AG10803 (cell line): ENCODE data around the gene WIF1.
A peak's percentile ranks its signal among the peaks of the same experiment; 100 is the strongest.

ENCODE experiments used
- DNase-seq: peaks from one replicate; pipeline ENCODE4 v3.0.0; 2010; ENCODE audit warnings: low read depth
- H3K4me3 ChIP-seq: 2 replicates; pipeline ENCODE4 v1.5.1; 2011; ENCODE audit warnings: mild to moderate bottlenecking, low read length, control low read depth
- CTCF ChIP-seq: conservative IDR thresholded peaks from 2 replicates; pipeline ENCODE4 v1.5.1; 2011; ENCODE audit warnings: mild to moderate bottlenecking, low read length, control low read depth, inconsistent platforms

Gene WIF1

DNA sequence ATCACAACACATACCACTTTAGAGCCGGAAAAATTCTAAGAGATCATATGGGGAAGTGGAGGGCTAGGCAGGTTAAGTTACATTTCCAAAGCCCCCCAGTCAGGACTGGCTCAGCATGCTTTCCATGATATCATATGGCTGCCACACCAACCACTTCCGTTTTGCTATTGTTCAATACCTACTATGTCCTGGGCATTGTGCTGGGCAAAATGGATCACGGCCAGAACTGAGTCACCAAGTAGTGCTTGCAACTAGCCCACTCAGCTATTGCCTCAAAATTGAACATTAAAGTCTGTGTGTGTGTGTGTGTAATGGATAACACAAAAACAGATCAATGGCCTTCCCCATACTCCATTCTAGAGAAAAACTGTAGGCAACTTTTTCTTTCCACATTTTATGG, 22.7 kb downstream of the WIF1 start:
- no peak for DNase-seq
- no peak for TF ChIP-seq CTCF
- no peak overlapping the region for H3K4me3 ChIP-seq

DNA sequence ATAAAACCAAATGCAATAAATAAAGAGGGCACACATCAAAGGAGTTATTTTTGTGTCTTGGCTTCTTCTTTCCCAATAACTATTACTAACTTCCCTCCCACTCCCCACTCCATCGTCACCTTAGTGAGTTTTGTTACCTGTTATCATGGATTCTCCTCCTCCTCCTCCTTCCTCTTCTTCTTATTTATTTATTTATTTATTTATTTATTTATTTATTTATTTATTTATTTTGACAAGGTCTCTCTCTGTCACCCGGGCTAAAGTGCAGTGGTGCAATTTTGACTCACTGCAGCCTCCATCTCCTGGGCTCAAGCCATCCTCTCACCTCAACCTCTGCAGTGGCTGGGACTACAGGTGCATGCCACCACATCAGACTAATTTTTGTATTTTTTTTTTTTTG, 26.4 kb downstream of the WIF1 start:
- no peak overlapping the region for H3K4me3 ChIP-seq
- TF ChIP-seq CTCF = no peak
- DNase-seq = no peak

DNA sequence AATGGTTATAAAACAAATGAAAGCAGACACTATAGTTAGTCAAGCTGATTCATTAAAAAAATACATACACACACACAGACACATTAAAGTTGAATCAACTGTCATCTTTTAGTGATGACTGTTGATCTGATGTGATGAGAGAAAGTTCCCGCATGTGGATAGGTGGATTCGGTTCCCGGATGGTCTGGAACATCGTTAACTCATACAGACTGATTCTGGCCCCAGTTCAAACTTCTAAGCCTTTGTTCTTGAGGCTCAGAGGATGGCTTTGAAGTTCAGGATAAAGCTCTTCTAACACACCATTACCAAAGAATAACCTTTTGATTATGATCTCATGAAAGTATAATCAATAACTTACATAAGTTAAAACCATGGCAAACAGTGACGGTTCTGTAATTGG, 27.5 kb downstream of the WIF1 start:
- no peak for TF ChIP-seq CTCF
- no peak overlapping the region for H3K4me3 ChIP-seq
- DNase-seq = no peak

- TF ChIP-seq CTCF = no peak
- no peak for DNase-seq
- no peak overlapping the region for H3K4me3 ChIP-seq
These were observed 30.6 kb downstream of the WIF1 start for GRCh38 chr12:65090461-65090860.

GRCh38 chr12:65086236-65086635, 34.9 kb downstream of the WIF1 start:
- no peak for TF ChIP-seq CTCF
- no peak overlapping the region for H3K4me3 ChIP-seq
- DNase-seq = no peak

DNA sequence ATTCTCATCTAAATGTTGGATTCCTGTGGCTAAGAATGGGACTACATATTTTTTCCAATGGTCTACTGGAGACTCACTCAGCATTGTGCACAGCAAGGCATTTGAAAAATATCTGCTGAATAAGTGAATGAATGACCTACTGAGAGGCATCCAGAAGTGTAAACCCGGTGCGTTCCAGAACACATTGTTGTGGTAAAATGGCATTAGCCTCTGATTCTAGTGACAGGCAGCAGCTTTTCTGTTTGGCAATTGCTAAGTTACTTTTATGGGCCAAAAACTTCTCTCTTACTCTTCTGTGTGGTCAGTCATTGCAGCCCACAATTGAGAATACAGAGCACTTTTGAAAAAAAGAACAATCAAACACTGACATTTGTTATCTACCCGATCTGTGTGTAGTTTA, 36.5 kb downstream of the WIF1 start:
- peak; percentile 4 for DNase-seq
- TF ChIP-seq CTCF = no peak

GRCh38 chr12:65083581-65083980, 37.5 kb downstream of the WIF1 start:
- no peak for DNase-seq
- no peak overlapping the region for H3K4me3 ChIP-seq
- TF ChIP-seq CTCF = no peak

More for the DNA sequence above, 36.5 kb downstream of the WIF1 start:
- no peak overlapping the region for H3K4me3 ChIP-seq
